Upper lobe of right lung (tissue), 1 donor: Measurements from ENCODE around the gene ARMC9. TPM values are rescaled to one million over a fixed set of nuclear protein-coding genes. Genes with fewer than 3 reads are reported as not detected.

Experiments used
- ATAC-seq: fragments of 200-7000 bp; cut with Tn5 transposase; one replicate; pipeline ENCODE4 v1.9.1; 2020; ENCODE audit warnings: mild to moderate bottlenecking, moderate library complexity
- DNase-seq: peaks from one replicate; pipeline ENCODE4 v3.0.0-alpha.2; 2020
- H3K27ac ChIP-seq: fragments of 200-600 bp; one replicate; pipeline ENCODE4 v1.8.0; 2022
- H3K27me3 ChIP-seq: fragments of 200-600 bp; one replicate; pipeline ENCODE4 v1.8.0; 2022; ENCODE audit warnings: mild to moderate bottlenecking
- H3K36me3 ChIP-seq: fragments of 200-600 bp; one replicate; pipeline ENCODE4 v1.8.0; 2022
- H3K4me1 ChIP-seq: fragments of 200-600 bp; one replicate; pipeline ENCODE4 v1.8.0; 2022
- H3K4me3 ChIP-seq: fragments of 200-600 bp; one replicate; pipeline ENCODE4 v1.8.0; 2022; ENCODE audit warnings: mild to moderate bottlenecking
- H3K9me3 ChIP-seq: fragments of 200-600 bp; one replicate; pipeline ENCODE4 v1.8.0; 2022
- CTCF ChIP-seq: fragments of 200-600 bp; IDR thresholded peaks from one replicate; pipeline ENCODE4 v1.8.0; 2022; ENCODE audit warnings: antibody characterized with exemption
- intact Hi-C: fragments of 100-400 bp; cut with DNase I; formaldehyde crosslinking; loops from one replicate; pipeline ENCODE4 v1.11.0; 2022
- total RNA-seq: library from RNA; stranded (reverse); fragmentation: NEBNext Ultra II Directional; extraction: Animal tissue kit (Norgen Biotek cat#: 25700); gene quantifications from one replicate; pipeline ENCODE4 v1.2.1, GENCODE V29; 2021
- donor health status: DM: no; HTN: yes; CAD: no; lungs with severe emphysema.

ARMC9 gene
- total RNA-seq, 1 donor from 2014 or later = 37.1 TPM

- Histone ChIP-seq H3K27ac (no peak overlapping the region), H3K27me3 (no peaks in the 10 kb centered on the region), H3K4me1 (no peaks in the 10 kb centered on the region), H3K4me3 (no peak overlapping the region), H3K36me3 (no peaks in the 10 kb centered on the region), H3K9me3 (no peaks in the 10 kb centered on the region)
- ATAC-seq (no peak), DNase-seq (no peak)
- no peak for TF ChIP-seq CTCF
- intact Hi-C loops = no loop called here
Observed at GRCh38 chr2:231370429-231370748, 172.0 kb downstream of the ARMC9 start.

- DNase-seq = no peak
- Histone ChIP-seq H3K4me3 (no peak overlapping the region), H3K27ac (no peak overlapping the region), H3K4me1 (no peaks in the 10 kb centered on the region), H3K27me3 (no peaks in the 10 kb centered on the region), H3K9me3 (no peaks in the 10 kb centered on the region), H3K36me3 (no peaks in the 10 kb centered on the region)
- peak; percentile 46 for ATAC-seq
- intact Hi-C loops = no loop called here
- no peak for TF ChIP-seq CTCF
Observed at GRCh38 chr2:231370749-231371429, 172.5 kb downstream of the ARMC9 start.

- TF ChIP-seq CTCF = no peak
- no peak for ATAC-seq
- H3K27ac ChIP-seq = no peak overlapping the region
- DNase-seq = no peak
- no peaks in the 10 kb centered on the region for H3K36me3 ChIP-seq
- no peaks in the 10 kb centered on the region for H3K27me3 ChIP-seq
- no peak overlapping the region for H3K4me3 ChIP-seq
- H3K4me1 ChIP-seq = no peaks in the 10 kb centered on the region
- H3K9me3 ChIP-seq = no peaks in the 10 kb centered on the region
- intact Hi-C loops = no loop called here
Observed at GRCh38 chr2:231371430-231372054, 173.1 kb downstream of the ARMC9 start.

- H3K27me3 ChIP-seq = no peaks in the 10 kb centered on the region
- TF ChIP-seq CTCF = no peak
- H3K27ac ChIP-seq = no peak overlapping the region
- ATAC-seq (no peak), DNase-seq (no peak)
- no peaks in the 10 kb centered on the region for H3K9me3 ChIP-seq
- intact Hi-C loops = no loop called here
- no peaks in the 10 kb centered on the region for H3K36me3 ChIP-seq
- H3K4me1 ChIP-seq = no peaks in the 10 kb centered on the region
- no peak overlapping the region for H3K4me3 ChIP-seq
Observed at GRCh38 chr2:231372326-231372725, 173.9 kb downstream of the ARMC9 start.

DNA sequence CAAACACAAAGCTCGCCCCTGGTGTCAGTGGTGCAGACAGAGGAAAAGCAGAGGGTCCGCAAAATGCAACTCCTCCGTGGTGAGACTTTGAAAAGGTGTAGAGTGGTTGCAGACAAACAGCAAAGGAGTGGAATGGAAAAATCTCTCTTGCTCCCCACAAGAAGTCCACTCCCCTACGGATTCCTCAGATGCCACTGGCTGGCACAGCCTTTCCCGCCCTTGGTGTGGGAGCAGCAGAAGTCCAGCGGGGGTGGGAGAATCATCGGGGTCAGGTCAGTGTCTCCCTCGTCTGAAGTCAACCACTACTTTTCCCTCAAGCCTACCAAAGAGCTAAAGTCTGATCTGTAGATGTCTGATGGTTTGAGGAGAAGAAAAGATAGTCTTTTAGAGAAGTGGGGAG lies 174.8 kb downstream of the ARMC9 start:
- intact Hi-C loops = no loop called here
- ATAC-seq = peak; percentile 20

More for the DNA sequence above, 174.8 kb downstream of the ARMC9 start:
- Histone ChIP-seq H3K4me3 (no peak overlapping the region), H3K27me3 (no peaks in the 10 kb centered on the region), H3K36me3 (no peaks in the 10 kb centered on the region), H3K4me1 (no peaks in the 10 kb centered on the region), H3K9me3 (no peaks in the 10 kb centered on the region), H3K27ac (no peak overlapping the region)
- TF ChIP-seq CTCF = no peak
- no peak for DNase-seq
